Measurements from ENCODE around the gene TFAP2A.

TFAP2A gene

GRCh38 chr6:10401632-10402223, 13.1 kb downstream of the TFAP2A start:
- H3K27ac ChIP-seq, result no peak overlapping the region
- TF ChIP-seq CTCF (conservative IDR thresholded peaks at IDR 0.05), result no peak
- no peak for TF ChIP-seq ZFX (IDR thresholded peaks at IDR 0.05)

DNA sequence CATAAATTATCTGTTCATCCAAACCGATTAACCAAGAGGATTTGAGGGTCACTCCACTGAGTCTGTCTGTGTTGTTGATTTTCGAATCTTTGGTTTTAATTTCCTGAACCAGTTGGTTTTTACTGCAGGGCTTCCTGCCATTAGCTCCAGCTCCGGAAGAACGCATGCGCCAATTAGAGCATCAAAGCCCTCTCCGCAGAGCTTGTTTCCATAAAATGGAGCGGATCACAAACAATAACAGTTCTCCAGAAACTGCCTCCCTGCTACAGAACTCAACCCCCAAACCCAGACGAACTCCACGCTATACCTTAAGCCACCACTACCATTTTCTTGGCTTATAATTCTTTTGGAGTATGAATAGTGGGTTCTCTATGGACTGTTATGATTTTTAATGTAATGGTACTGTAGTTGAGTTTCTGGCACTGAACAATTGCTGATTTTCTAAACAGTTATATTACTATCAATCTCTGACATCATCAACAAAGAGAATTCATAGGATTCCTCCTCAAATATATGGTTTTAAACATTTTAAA, 13.8 kb downstream of the TFAP2A start:
- H3K27ac ChIP-seq, result no peak overlapping the region
- TF ChIP-seq ZFX (IDR thresholded peaks at IDR 0.05), result no peak
- no peak for TF ChIP-seq CTCF (conservative IDR thresholded peaks at IDR 0.05)

GRCh38 chr6:10400330-10400729, 14.5 kb downstream of the TFAP2A start:
- TF ChIP-seq CTCF (conservative IDR thresholded peaks at IDR 0.05) (no peak), ZFX (IDR thresholded peaks at IDR 0.05) (no peak)

DNA sequence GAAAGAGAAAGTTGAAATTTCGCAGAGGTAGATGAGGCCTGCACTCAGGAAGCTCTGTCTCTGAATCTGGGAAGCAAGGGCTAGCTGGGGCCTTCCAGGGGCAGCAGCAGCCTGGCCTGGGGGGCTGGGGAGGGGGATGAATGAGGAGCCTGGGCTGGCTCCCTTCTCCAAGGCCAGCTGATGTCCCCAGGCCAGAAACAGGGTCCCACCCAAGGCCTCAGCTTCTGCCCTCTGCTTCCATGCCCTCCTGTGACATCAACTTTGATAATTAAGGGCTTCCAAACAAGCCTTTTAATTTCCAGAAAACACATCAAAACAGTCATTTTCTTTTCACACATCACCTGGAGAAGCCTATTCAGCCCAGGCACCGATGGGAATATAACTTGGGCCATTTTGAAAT, 15.4 kb downstream of the TFAP2A start:
- no peak overlapping the region for H3K27ac ChIP-seq
- no peak for TF ChIP-seq ZFX (IDR thresholded peaks at IDR 0.05)
- TF ChIP-seq CTCF (conservative IDR thresholded peaks at IDR 0.05), result no peak

More at GRCh38 chr6:10400330-10400729, 14.5 kb downstream of the TFAP2A start:
- no peak overlapping the region for H3K27ac ChIP-seq

- TF ChIP-seq ZFX (IDR thresholded peaks at IDR 0.05) (no peak), CTCF (conservative IDR thresholded peaks at IDR 0.05) (no peak)
- no peak overlapping the region for H3K27ac ChIP-seq
Measured at GRCh38 chr6:10398446-10399218, 16.2 kb downstream of the TFAP2A start.

DNA sequence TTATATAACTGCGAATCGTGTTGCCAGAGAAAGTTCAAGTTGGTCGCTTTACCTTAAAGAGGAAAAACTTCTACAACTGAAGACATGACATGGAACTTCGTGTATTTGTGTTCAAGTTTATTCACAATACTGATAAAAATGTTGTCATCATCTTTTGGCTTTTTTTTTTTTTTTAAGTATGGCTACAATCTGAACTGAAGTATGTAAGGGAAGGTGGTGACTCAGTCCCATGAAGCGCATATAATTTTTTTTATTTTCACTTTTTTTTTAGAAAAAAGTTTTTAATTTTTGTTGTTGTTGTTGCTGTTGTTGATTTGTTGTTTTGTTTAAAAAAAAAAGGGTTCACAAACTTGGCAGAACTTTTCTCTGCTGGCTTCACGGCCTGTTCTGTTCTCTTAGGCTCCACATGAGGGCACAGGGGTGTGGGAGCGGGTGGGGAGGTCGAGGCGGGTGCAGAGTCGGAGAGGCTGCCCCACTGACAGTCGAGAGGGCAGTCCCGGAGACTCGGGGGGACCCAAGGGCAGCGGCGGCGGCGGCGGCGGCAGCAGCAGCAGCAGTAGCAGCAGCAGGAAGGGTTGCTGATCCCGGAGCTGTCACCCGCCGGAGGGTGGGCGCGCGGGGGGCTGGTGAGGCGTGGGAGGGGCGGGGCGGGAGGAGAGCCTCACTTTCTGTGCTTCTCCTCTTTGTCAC, 17.0 kb downstream of the TFAP2A start:
- no peak overlapping the region for H3K27ac ChIP-seq
- no peak for TF ChIP-seq CTCF (conservative IDR thresholded peaks at IDR 0.05)
- no peak for TF ChIP-seq ZFX (IDR thresholded peaks at IDR 0.05)

- no peak for TF ChIP-seq CTCF (conservative IDR thresholded peaks at IDR 0.05)
- TF ChIP-seq ZFX (IDR thresholded peaks at IDR 0.05), result no peak
- H3K27ac ChIP-seq, result no peak overlapping the region
Measured at GRCh38 chr6:10396785-10397184, 18.1 kb downstream of the TFAP2A start.
